Skeletal muscle tissue (tissue), 4 donors: Measurements from ENCODE around the gene FIBCD1. TPM values are rescaled to one million over a fixed set of nuclear protein-coding genes. Genes with fewer than 3 reads are reported as not detected.

Experiments used
- H3K27ac ChIP-seq: one replicate; pipeline ENCODE4 v1.7.0; 2013; ENCODE audit warnings: mild to moderate bottlenecking, low read depth, low read length, inconsistent platforms
- H3K27me3 ChIP-seq, 3 donors: one replicate each; pipeline ENCODE4 v1.7.0; 2013; ENCODE audit warnings: low read length in 3 of 3; ENCODE audit not compliant: control insufficient read depth in 3 of 3, insufficient read depth in 3 of 3
- H3K36me3 ChIP-seq, 3 donors: one replicate each; pipeline ENCODE4 v1.7.0; 2013; ENCODE audit warnings: low read length in 3 of 3; ENCODE audit not compliant: control insufficient read depth in 3 of 3, insufficient read depth in 3 of 3
- H3K4me1 ChIP-seq, 3 donors: one replicate each; pipeline ENCODE4 v1.7.0; 2013; ENCODE audit warnings: low read length in 3 of 3, mild to moderate bottlenecking in 3 of 3; ENCODE audit not compliant: control insufficient read depth in 3 of 3, insufficient read depth in 3 of 3
- H3K4me3 ChIP-seq, 3 donors: one replicate each; pipeline ENCODE4 v1.7.0; 2013; ENCODE audit warnings: low read length in 3 of 3
- H3K9ac ChIP-seq, 3 donors: one replicate each; pipeline ENCODE4 v1.7.0; 2013; ENCODE audit warnings: low read length in 3 of 3, mild to moderate bottlenecking in 3 of 3, moderate library complexity in 2 of 3, low read depth in 1 of 3
- H3K9me3 ChIP-seq, 3 donors: one replicate each; pipeline ENCODE4 v1.7.0; 2013; ENCODE audit warnings: low read length in 3 of 3; ENCODE audit not compliant: control insufficient read depth in 3 of 3
- total RNA-seq: library from RNA; depleted of rRNA; stranded (reverse); fragments of >200 nt; gene quantifications from one replicate; pipeline ENCODE4 v1.2.3, GENCODE V29; 2014
- donor health status: Osteomylitis.

Gene FIBCD1
- total RNA-seq, 1 donor from 2014 or later, result not detected

DNA sequence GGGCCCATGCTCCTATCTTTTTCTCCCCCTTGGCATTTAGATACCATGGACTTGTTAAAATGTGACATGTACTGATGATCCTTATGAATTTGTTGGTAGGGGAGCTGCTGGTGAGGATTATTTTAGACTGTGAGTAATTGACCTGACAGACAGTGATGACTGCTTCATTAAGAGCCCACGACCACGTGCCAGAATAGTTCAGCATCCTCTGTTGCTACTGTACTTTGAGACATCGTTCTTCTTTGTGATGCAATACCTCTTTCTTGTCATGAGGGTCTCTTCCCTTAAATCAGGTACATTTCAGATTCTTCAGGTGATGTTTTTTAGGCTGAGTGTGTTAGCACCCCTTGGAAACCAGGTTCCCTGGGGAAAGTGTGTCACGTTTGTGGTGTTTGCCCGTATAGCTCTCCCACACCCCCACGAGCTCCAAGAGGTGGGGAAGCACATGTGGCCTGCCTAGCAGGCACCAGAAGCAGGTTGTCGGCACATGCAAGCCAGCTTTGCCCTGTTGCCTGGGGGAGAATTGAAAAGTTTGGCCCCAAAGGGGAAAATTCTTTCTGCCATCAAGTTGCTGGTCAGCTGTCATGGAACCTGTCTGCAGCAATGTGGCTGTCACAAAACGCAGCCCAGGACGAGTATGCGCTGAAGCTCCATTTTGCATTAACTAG lies 67.5 kb downstream of the FIBCD1 start:
- no peaks in the 10 kb centered on the region for H3K9me3 ChIP-seq
- H3K27me3 ChIP-seq, result no peaks in the 10 kb centered on the region
- H3K4me1 ChIP-seq, result peaks cover 7 to 13% (median 12%) of the 10 kb centered on the region in 3 donors
- H3K27ac ChIP-seq, result no peak overlapping the region
- no peak overlapping the region for H3K4me3 ChIP-seq
- H3K9ac ChIP-seq, result no peak overlapping the region
- peaks cover 33 to 42% (median 35%) of the 10 kb centered on the region in 3 donors for H3K36me3 ChIP-seq

DNA sequence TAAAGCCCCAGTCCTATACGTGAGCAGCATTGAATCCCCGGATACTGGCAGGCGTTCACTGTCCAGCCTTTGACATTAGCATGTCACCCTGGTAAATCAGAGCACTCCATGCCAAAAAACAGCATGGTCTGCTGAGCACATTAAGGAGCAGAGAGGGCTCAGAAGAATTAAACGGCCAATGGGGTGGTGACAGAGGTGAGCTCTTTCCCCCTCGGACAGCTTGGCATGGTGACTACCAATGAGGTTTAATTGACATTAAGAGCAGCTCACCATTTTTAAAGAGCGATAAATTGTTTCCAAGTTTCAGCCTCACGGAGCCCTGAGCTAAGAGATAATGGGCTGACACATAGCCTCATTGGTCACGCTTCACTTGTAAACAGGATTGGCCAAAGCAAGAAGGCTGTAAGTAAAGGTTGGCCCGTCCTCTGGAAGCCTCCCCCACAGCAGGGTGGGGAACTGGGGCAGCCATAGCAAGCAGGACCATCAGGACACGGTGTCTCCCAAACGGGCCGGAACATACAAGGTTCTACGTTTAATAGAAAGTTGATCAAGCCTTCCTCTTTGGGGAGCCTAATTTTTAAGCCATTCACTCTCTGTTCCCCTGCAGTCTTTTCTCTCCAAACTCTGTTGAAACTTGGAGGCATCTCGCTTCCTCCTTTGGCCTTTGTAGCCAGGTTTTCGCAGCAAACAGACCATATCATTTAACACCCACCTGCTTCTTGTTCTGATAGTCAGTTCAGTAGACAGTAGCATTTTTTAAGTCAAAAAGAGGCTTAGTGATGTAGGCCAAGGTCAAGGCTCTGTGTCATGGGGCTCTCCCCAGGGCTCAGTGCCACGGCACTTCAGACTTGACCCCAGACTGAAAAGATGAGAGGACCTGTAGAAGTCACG lies 68.3 kb downstream of the FIBCD1 start:
- peaks cover 32 to 42% (median 33%) of the 10 kb centered on the region in 3 donors for H3K36me3 ChIP-seq
- peaks cover 7 to 13% (median 12%) of the 10 kb centered on the region in 3 donors for H3K4me1 ChIP-seq
- no peak overlapping the region for H3K27ac ChIP-seq
- no peaks in the 10 kb centered on the region for H3K27me3 ChIP-seq
- no peak overlapping the region for H3K9ac ChIP-seq
- no peaks in the 10 kb centered on the region for H3K9me3 ChIP-seq
- no peak overlapping the region for H3K4me3 ChIP-seq

DNA sequence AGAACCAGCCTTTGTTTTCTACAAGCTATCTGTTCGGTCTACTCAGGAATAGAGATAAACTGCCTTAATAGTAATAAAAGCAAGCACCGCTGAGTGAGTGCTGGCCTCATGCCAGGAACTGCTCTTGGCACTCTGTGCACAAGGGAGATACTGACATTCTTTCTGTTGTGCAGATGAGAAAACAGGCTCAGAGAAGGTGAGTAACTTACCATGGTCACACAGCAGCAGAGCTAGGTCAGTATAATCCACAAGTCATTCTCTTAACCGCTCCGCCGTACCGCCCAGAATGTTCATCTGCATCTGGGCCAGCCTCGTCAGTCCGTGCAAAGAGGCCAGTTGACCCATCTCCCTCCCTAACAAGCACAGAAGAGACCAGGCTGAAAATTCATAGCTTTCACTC lies 69.8 kb downstream of the FIBCD1 start:
- Histone ChIP-seq H3K4me1 (peaks cover 7 to 13% (median 12%) of the 10 kb centered on the region in 3 donors), H3K9me3 (no peaks in the 10 kb centered on the region), H3K27me3 (no peaks in the 10 kb centered on the region), H3K4me3 (no peak overlapping the region), H3K36me3 (peaks cover 24 to 34% (median 25%) of the 10 kb centered on the region in 3 donors), H3K9ac (no peak overlapping the region), H3K27ac (no peak overlapping the region)

DNA sequence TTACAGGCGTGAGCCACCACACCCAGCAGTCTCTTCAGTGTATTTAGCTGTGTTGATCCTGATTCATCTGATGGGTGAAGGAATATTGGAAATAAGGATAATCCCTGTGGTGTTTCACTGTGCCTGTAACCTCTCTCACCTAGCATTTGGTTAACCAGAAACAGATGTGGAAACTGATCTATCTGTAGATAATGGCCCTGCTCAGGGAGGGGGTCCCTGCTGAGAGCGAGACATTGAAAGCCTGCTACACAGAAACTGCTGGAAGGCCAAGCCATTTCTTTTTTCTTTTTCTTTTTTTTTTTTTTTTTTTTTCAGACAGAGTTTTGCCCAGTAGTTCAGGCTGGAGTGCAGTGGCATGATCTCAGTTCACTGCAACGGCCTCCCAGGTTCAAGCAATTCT lies 70.8 kb downstream of the FIBCD1 start:
- Histone ChIP-seq H3K9ac (no peak overlapping the region), H3K4me3 (no peak overlapping the region), H3K27me3 (no peaks in the 10 kb centered on the region), H3K4me1 (peaks cover 6 to 13% (median 13%) of the 10 kb centered on the region in 3 donors), H3K27ac (no peak overlapping the region), H3K36me3 (peaks cover 18 to 25% (median 20%) of the 10 kb centered on the region in 3 donors), H3K9me3 (no peaks in the 10 kb centered on the region)

DNA sequence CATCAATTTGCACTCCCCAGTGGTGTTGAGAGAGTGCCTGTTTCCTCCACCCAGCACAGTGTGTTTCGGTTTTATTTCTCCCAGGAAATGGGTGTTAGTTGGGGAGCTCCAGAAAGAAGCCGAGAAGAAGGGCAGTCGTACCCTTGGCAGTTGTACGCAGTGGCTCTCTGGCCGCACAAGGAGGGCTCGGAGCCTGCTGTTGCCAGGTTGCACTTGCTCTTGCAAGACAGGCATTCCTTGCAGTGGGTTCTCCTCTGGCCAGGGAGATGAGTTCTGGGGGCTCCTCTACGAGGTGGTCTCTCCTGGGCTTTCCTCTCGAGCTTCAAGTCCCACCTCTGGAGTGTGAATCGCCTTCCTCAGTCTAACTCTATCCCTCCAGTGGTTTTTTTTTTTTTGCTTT lies 71.5 kb downstream of the FIBCD1 start:
- peaks cover 17 to 19% (median 19%) of the 10 kb centered on the region in 3 donors for H3K36me3 ChIP-seq

DNA sequence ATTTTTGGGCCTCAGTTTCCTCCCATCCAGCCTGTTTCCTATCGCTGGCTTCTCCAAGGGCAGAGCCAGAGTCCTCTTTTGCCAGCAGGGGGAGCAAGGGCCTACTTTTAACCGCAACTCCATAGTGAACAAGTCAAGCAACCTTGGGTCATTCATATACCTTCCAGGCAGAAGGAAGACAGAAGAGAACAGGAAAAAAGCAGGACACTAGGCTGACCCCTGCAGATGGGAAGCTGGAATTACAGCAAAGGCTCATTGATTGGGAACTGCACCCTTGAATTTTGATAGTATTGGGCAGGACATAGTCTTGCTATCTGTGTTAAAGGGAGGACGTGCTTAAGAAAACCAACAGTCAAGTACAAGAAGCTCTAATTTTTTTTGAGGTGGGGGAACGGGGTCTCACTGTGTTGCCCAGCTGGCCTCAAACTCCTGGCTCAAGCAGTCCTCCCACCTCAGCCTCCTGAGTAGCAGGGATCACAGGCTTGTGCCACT lies 72.5 kb downstream of the FIBCD1 start:
- H3K4me1 ChIP-seq, result peaks cover 2 to 10% (median 9%) of the 10 kb centered on the region in 3 donors

More for the DNA sequence above, 71.5 kb downstream of the FIBCD1 start:
- no peaks in the 10 kb centered on the region for H3K9me3 ChIP-seq
- H3K4me3 ChIP-seq, result no peak overlapping the region
- H3K27me3 ChIP-seq, result no peaks in the 10 kb centered on the region
- H3K27ac ChIP-seq, result no peak overlapping the region
- H3K4me1 ChIP-seq, result peaks cover 0 to 8% (median 7%) of the 10 kb centered on the region in 3 donors
- no peak overlapping the region for H3K9ac ChIP-seq

DNA sequence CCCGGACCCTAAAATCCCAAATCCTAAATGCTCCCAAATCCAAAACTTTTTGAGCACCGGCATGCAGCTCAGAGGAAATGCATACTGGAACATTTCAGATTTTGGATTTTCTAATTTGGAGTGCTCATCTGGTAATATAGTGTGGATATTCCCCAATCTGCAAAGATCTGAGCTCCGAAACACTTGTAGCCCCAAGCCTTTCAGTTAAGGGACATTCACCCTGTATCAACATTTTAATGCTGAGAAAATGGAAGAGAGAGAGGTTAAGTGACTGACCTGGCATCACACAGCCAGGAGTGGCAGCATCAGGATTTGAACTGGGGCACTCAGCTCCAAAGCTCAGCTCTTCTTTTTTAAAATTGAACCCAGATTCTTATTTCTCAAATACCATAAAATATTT lies 73.1 kb downstream of the FIBCD1 start:
- Histone ChIP-seq H3K9ac (no peak overlapping the region), H3K36me3 (peaks cover 9 to 20% (median 11%) of the 10 kb centered on the region in 3 donors), H3K4me1 (peaks cover 8 to 15% (median 10%) of the 10 kb centered on the region in 3 donors), H3K9me3 (no peaks in the 10 kb centered on the region), H3K27me3 (no peaks in the 10 kb centered on the region), H3K27ac (no peak overlapping the region), H3K4me3 (no peak overlapping the region)

More for the DNA sequence above, 72.5 kb downstream of the FIBCD1 start:
- Histone ChIP-seq H3K27ac (no peak overlapping the region), H3K9me3 (no peaks in the 10 kb centered on the region), H3K36me3 (peaks cover 10 to 19% (median 12%) of the 10 kb centered on the region in 3 donors), H3K9ac (no peak overlapping the region), H3K27me3 (no peaks in the 10 kb centered on the region), H3K4me3 (no peak overlapping the region)

DNA sequence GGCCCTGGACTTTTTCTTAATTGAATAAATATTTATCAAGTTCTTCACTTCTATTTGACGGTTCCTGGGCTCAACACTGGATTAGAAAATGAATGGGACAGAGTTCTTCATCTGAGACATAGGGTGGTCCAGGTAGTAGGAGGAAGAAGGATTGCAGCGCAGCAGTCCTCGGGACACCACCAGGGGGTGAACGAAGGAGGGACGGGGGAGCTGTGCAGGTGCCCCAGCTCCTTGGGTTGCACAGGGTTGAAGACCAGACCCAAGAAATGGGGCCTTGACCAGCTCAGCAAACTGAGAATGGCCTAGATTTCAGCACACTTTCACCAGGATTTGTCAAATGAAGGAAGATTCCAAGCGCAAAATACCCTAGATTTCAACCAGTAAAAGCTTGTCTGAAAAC lies 74.5 kb downstream of the FIBCD1 start:
- no peaks in the 10 kb centered on the region for H3K27me3 ChIP-seq

DNA sequence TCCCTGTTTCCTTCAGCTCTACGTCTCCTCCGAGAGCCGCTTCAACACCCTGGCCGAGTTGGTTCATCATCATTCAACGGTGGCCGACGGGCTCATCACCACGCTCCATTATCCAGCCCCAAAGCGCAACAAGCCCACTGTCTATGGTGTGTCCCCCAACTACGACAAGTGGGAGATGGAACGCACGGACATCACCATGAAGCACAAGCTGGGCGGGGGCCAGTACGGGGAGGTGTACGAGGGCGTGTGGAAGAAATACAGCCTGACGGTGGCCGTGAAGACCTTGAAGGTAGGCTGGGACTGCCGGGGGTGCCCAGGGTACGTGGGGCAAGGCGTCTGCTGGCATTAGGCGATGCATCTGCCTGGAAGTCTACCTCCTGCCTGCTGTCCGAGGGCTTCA lies 76.3 kb downstream of the FIBCD1 start:
- Histone ChIP-seq H3K4me3 (no peak overlapping the region), H3K27ac (no peak overlapping the region), H3K36me3 (peaks cover 6 to 18% (median 11%) of the 10 kb centered on the region in 3 donors), H3K27me3 (no peaks in the 10 kb centered on the region), H3K9ac (no peak overlapping the region), H3K9me3 (no peaks in the 10 kb centered on the region), H3K4me1 (peaks cover 31 to 36% (median 33%) of the 10 kb centered on the region in 3 donors)

More for the DNA sequence above, 74.5 kb downstream of the FIBCD1 start:
- Histone ChIP-seq H3K36me3 (peaks cover 6 to 20% (median 11%) of the 10 kb centered on the region in 3 donors), H3K4me3 (no peak overlapping the region), H3K9me3 (no peaks in the 10 kb centered on the region), H3K4me1 (peaks cover 19 to 26% (median 20%) of the 10 kb centered on the region in 3 donors), H3K27ac (no peak overlapping the region), H3K9ac (no peak overlapping the region)
